GM19043 (cell line): ENCODE measurements around the gene THADA.
A peak's percentile ranks its signal among the peaks of the same experiment; 100 is the strongest.
"Not testable (repeated sequence)": the region's sequence is repeated elsewhere in the genome, so short reads cannot be mapped to it uniquely, and the experiment has no call there.

Source experiments
- ATAC-seq: cut with Tn5 transposase; IDR thresholded peaks from one replicate; pipeline ENCODE4 v1.9.1; 2021; ENCODE audit warnings: low read depth; ENCODE audit not compliant: unreplicated experiment

Gene THADA

DNA sequence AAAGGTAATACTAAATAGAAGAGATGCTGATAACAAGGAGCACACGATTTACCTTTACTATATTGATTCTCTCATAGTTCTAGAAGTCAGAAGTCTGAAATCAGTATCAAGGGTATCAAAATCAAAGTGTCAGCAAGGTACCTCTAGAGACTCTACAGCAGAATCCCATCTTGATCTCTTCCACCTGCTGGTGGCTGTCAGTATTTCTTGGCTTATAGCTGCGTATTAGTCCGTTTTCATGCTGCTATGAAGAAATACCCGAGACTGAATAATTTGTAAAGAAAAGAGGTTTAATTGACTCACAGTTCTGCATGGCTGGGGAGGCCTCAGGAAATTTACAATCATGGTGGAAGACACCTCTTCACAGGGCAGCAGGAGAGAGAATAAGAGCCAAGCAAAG, 149.1 kb downstream of the THADA start:
- ATAC-seq = not testable (repeated sequence)

DNA sequence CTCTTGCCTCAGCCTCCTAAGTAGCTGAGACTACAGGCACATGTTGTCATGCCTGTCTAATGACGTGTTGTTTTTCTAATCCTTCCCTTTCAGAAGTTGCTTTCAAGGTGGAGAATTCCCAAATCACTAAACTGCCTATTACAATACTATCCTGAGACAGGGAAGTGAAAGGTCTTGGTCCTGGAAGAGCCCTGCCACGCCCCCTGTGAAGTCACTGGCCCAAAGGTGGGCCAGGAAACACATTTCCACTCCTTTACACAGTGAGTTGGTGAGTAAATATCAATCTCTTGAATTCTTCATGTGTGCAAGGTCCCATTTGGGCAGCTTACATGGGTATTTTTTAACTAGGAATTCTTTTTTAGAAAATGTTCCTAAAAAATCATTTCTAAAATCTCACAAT, 150.1 kb downstream of the THADA start:
- no peak for ATAC-seq

- ATAC-seq = no peak
Observed at GRCh38 chr2:43444989-43445645, 150.7 kb downstream of the THADA start.

DNA sequence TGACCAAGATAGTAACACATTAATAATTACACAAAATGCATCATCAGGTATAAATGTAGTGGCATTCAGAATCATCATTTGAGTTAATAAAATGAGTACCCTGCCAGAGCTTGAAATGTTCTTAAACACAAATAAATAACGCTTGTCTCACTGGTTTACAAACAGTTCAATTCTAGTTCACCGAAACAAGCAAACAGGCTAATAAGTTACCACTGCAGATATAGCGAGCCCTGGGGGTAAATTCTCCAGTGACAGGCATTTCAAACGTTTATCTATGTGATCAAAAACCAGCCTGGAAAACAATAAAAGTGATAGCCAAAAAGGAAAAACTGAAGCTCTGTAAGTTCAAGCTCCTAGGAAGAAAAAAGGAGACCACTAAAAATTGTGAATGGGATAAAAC, 152.6 kb downstream of the THADA start:
- no peak for ATAC-seq

DNA sequence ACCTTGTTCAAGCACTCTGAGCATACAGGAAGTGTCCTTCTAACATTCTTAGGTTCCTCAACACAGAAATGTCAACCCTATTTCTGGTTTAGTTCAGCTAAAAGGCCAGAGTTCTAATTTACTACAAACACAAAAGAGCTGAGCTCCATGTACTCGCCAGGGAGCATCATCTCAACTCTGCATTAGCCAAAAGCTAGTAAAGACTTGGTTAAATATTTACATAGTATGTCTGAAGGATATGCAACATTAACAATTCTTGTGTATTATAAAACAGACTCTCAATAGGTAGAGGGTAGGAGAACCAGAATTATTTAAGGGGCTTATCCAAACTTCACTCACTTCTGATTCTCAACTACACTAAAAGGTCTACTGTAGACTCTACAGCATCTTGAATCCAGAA, 154.6 kb downstream of the THADA start:
- no peak for ATAC-seq

GRCh38 chr2:43438858-43439655, 156.8 kb downstream of the THADA start:
- no peak for ATAC-seq

DNA sequence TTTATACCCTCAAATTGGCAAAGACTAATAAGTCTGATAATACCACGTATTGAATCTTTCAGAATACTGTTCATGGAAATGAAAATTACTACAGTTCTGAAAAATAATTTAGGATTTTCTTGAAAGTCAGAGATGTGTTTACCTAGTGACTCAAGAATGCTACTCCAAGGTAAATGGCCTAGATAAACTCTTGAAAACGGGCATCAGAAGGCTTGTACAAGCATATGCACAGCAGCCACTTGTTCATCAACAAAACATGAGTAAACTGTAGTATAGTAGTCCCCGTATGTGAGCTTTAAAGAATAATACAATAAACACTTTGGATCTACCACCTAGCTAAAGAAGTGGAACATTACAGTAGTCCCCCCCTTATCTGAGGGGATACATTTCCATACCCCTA, 157.5 kb downstream of the THADA start:
- no peak for ATAC-seq

DNA sequence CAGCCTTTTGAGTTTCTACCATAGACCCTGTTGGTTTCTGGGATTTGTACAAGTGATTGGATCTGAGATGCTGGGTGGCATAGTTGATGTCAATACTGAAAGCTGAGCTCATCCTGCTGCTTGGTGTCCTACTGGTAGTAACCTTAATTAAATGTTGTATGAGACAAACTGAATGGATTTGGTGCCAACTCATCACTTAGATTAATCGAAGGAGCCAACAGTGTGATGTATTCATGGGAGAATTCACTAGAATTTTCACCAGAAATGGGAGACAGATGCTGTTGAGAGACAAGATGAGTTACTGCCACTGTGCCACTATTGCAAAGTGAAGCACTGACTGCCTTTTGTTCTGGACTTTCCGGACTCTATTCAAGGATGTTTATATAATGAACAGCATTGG, 158.5 kb downstream of the THADA start:
- no peak for ATAC-seq

- ATAC-seq = no peak
Observed at GRCh38 chr2:43436431-43436830, 159.4 kb downstream of the THADA start.

DNA sequence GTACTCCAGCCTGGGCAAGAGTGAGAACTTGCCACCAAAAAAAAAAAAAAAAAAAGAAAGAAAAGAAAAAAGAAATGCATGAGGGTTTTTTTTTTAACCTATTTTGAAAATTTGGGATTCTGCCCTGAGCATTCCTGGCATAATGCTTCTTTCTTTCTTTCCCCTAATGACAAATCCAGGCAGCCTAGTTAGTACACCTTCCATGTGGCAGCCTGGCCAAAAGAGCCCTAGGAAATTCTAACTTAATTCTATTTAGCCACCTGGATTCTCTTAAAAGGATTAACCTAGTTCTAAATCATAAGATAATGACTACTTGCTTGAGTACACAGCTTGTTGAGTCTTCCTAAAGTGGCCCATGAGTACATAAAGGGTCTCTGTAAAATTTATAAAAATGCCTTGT, 160.1 kb downstream of the THADA start:
- ATAC-seq = no peak

DNA sequence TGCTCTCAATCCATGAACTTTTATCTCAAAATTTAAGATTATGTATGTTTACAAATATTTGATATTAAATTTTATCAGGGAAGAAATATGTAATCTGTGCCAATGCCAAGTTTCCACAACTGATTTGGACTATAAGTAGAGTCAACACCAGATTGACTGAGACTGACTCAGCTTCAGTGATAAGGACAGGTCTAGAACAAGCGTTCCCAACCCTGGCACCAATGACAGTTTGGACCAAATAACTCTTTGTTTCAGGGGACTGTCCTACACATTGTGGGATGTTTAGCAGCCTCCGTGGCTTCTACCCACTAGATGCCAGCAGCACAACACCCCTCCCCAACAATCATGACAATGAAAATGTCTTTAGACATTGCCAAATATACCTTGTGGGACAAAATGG, 165.3 kb downstream of the THADA start:
- no peak for ATAC-seq

GRCh38 chr2:43429369-43429768, 166.5 kb downstream of the THADA start:
- ATAC-seq = no peak

DNA sequence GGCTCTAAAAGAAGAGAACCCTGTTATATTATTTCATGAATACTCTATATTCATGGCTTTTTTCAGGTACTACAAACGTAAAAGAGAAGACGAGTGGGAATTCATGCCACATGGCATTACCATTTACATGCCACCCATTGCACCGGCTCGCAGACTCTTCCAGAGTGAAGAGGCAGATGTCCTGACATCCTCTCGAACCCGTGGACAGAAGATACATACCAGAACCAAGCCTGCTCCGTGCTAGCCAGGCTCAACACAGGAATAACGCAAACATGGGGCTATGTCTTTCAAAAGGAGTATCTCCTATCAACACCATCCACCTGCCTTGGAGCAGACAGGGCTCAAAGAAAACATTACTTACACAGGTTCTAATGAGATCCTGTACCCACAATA, 168.8 kb downstream of the THADA start:
- no peak for ATAC-seq

DNA sequence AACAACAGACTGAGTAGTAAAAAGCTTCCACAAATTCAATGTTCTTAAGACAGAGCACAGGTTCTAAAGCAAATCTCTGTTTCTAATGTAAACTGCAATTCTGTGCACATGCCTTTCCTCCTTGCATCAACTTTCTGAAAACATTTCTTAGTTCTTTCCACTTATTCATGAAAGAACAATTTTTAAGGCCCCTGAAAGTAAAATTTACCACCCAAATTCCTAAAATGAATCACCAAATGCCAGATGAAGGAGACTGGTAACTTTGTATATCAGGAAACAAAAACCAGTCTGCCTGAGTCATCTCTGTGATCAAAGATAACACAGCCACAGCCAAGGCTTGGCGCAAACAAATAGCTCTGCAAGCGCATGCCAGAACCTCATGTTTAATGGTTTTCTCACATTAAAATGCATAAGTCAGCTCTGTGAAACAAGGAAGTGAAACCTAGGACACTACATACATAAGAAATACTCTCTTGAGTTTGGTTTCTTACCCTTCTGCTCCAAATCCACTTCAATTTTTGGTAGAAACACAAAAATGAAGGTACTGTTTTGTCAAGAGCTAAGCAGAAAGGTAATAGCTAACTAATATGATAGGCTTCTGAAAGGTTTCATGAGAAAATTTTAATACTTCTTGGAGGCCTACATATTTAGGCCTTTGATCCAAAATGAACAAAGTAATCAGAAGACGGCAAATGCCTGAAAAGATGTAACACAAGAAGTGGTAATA, 169.4 kb downstream of the THADA start:
- ATAC-seq = peak; percentile 84

GRCh38 chr2:43425659-43426058, 170.2 kb downstream of the THADA start:
- no peak for ATAC-seq

- no peak for ATAC-seq
Observed at GRCh38 chr2:43424262-43425207, 171.3 kb downstream of the THADA start.

DNA sequence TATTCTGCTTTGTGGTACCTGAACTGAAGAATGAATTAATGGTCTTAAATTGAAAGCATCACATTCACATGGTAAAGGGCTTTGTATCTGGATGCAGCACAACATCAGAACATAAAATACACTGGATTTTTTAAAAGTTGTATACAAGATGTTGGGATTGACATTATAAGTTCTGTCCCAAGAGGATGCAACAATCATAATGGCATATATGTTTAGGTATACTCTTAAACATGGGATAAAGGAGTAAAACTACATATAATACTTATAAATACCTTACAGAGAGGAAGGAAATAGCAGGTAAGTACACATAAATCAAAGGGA, 171.9 kb downstream of the THADA start:
- ATAC-seq = no peak

DNA sequence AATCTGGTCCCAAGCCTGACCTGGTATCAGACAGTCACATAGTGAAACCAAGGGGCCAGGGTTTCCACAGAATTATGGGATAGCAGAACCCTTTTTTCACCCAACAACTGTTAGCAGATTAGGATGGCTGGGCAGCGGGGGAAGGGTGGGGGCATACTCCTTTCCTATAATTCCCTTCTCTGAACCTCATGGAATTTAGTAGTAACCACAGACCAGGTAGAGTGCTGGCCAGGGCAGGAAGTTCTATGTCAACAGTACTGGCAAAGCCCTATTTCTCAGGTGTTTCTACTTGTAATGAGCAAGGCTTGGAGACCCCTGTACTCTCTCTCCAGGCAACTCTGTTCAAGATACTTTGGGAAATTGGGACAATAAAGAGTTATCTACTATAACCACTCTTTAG, 174.6 kb downstream of the THADA start:
- no peak for ATAC-seq

- ATAC-seq = no peak
Observed at GRCh38 chr2:43420389-43420801, 175.4 kb downstream of the THADA start.

DNA sequence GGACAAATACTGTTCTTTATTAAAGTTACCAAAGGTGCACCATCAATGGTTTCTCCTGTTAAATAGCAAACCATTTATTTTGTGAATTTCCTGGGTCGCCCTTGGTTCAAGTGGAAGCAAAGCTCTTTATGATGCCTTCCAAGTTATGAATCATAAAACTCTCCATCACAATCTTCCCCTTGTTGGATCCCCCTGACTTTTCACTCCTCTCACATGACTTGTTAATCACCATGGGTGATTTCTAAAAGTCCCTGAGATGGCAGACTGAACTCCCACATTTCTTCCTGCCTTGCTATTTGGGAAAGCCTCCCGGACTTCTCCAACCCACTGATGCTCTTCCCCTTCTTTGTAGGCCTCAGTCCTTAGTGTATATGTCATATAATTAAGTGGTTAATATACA, 176.0 kb downstream of the THADA start:
- ATAC-seq = no peak

DNA sequence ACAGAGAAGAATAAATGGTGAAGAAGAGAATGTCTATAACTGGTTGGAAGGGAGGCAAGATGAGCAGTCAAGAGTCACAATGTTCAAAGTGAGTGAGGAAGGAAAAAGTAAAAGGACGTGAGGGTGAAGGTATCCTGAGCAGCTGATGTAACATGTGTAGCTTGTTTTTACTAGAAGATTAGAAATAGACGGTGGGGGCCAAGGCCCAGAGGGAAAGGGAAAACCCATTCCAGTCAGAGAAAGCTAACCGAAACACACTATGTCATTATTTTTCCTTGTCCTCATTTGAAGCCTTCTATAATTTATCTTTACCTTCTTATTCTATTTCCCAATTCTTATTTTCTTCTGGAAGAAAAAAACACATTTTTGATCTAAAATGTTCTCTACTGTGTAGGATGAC, 176.6 kb downstream of the THADA start:
- no peak for ATAC-seq
